Vagina (tissue), 2 donors: ENCODE data around the gene CNTNAP4. TPM values are rescaled to one million over a fixed set of nuclear protein-coding genes. Genes with fewer than 3 reads are reported as not detected.

Experiments
- DNase-seq, 2 donors: peaks; one replicate each; pipeline ENCODE4 v3.0.0-alpha.2; 2017; ENCODE audit errors: extremely low spot score in 2 of 2
- H3K27ac ChIP-seq: fragments of 200-600 bp; sonication (generic); one replicate; pipeline ENCODE4 v1.5.1; 2019
- H3K27me3 ChIP-seq: fragments of 200-600 bp; sonication (generic); one replicate; pipeline ENCODE4 v1.5.1; 2019
- H3K36me3 ChIP-seq, 2 donors: fragments of 200-600 bp; sonication (generic); one replicate each; pipeline ENCODE4 v1.5.1; 2017 to 2019
- H3K4me1 ChIP-seq: fragments of 200-600 bp; sonication (generic); one replicate; pipeline ENCODE4 v1.5.1; 2019
- H3K4me3 ChIP-seq, 2 donors: fragments of 200-600 bp; sonication (generic); 1 replicate in 1 of 2; 2 replicates in 1 of 2; pipeline ENCODE4 v1.5.1; 2016 to 2019
- H3K9me3 ChIP-seq: fragments of 200-600 bp; sonication (generic); one replicate; pipeline ENCODE4 v1.5.1; 2019
- CTCF ChIP-seq, 3 experiments: fragments of 450-650 bp in 2 of 3; fragments of 200-600 bp in 1 of 3; sonication (generic) in 1 of 3; IDR thresholded peaks; one replicate each; pipeline ENCODE4 v1.5.1; 2017 to 2019; ENCODE audit warnings: antibody characterized with exemption in 3 of 3, mild to moderate bottlenecking in 2 of 3, moderate library complexity in 2 of 3
- POLR2A ChIP-seq, 2 donors: fragments of 450-650 bp; IDR thresholded peaks; one replicate each; pipeline ENCODE4 v1.6.1; 2017; ENCODE audit warnings: antibody characterized with exemption in 2 of 2, mild to moderate bottlenecking in 2 of 2, moderate library complexity in 2 of 2
- POLR2AphosphoS5 ChIP-seq, 2 donors: sonication (generic); formaldehyde crosslinking; IDR thresholded peaks; one replicate each; pipeline ENCODE4 v1.9.0; 2017; ENCODE audit warnings: antibody characterized with exemption in 2 of 2, mild to moderate bottlenecking in 2 of 2, low read depth in 1 of 2; ENCODE audit not compliant: insufficient read depth in 1 of 2
- intact Hi-C: fragments of 100-400 bp; cut with DNase I; formaldehyde crosslinking; loops from one replicate; pipeline ENCODE4 v1.15.1; 2023
- total RNA-seq: library from RNA; depleted of rRNA; stranded (reverse); fragments of >200 nt; gene quantifications from one replicate; pipeline ENCODE4 v1.2.3, GENCODE V29; 2016

Gene CNTNAP4
- total RNA-seq, 1 donor from 2014 or later: 1.7 TPM

GRCh38 chr16:76396977-76397376, 119.8 kb downstream of the CNTNAP4 start:
- Histone ChIP-seq H3K27me3 (no peaks in the 10 kb centered on the region), H3K4me1 (no peaks in the 10 kb centered on the region), H3K4me3 (no peak overlapping the region), H3K36me3 (no peaks in the 10 kb centered on the region), H3K27ac (no peak overlapping the region), H3K9me3 (no peaks in the 10 kb centered on the region)
- intact Hi-C loops: no loop called here
- DNase-seq: no peak
- TF ChIP-seq CTCF (IDR thresholded peaks at IDR 0.05) (no peak), POLR2A (IDR thresholded peaks at IDR 0.05) (no peak), POLR2AphosphoS5 (IDR thresholded peaks at IDR 0.05; ENCODE audit: insufficient read depth in 1 of 2, low read depth in 1 of 2) (no peak)

GRCh38 chr16:76409706-76410105, 132.5 kb downstream of the CNTNAP4 start:
- no peak overlapping the region for H3K4me3 ChIP-seq
- intact Hi-C loops: loop anchor here (5.0 kb wide), 1 partner anchor 983 kb away; no protein-coding TSS in a partner anchor
- no peaks in the 10 kb centered on the region for H3K4me1 ChIP-seq
- no peaks in the 10 kb centered on the region for H3K9me3 ChIP-seq
- H3K36me3 ChIP-seq: no peaks in the 10 kb centered on the region
- H3K27me3 ChIP-seq: no peaks in the 10 kb centered on the region
- no peak for TF ChIP-seq CTCF (IDR thresholded peaks at IDR 0.05)
- no peak for TF ChIP-seq POLR2A (IDR thresholded peaks at IDR 0.05)
- TF ChIP-seq POLR2AphosphoS5 (IDR thresholded peaks at IDR 0.05; ENCODE audit: insufficient read depth in 1 of 2, low read depth in 1 of 2): no peak
- no peak overlapping the region for H3K27ac ChIP-seq
- DNase-seq: no peak

- H3K36me3 ChIP-seq: no peaks in the 10 kb centered on the region
- no peak overlapping the region for H3K4me3 ChIP-seq
- H3K27me3 ChIP-seq: no peaks in the 10 kb centered on the region
- intact Hi-C loops: no loop called here
- no peaks in the 10 kb centered on the region for H3K9me3 ChIP-seq
- H3K27ac ChIP-seq: no peak overlapping the region
- H3K4me1 ChIP-seq: no peaks in the 10 kb centered on the region
- TF ChIP-seq POLR2A (IDR thresholded peaks at IDR 0.05): no peak
- no peak for TF ChIP-seq CTCF (IDR thresholded peaks at IDR 0.05)
- no peak for TF ChIP-seq POLR2AphosphoS5 (IDR thresholded peaks at IDR 0.05; ENCODE audit: insufficient read depth in 1 of 2, low read depth in 1 of 2)
- no peak for DNase-seq
Measured at GRCh38 chr16:76421571-76421970, 144.4 kb downstream of the CNTNAP4 start.

GRCh38 chr16:76428858-76429257, 151.7 kb downstream of the CNTNAP4 start:
- no peak for DNase-seq

More at GRCh38 chr16:76428858-76429257, 151.7 kb downstream of the CNTNAP4 start:
- intact Hi-C loops: no loop called here
- no peaks in the 10 kb centered on the region for H3K4me1 ChIP-seq
- no peaks in the 10 kb centered on the region for H3K27me3 ChIP-seq
- H3K36me3 ChIP-seq: no peaks in the 10 kb centered on the region
- H3K27ac ChIP-seq: no peak overlapping the region
- no peak overlapping the region for H3K4me3 ChIP-seq
- no peak for TF ChIP-seq POLR2AphosphoS5 (IDR thresholded peaks at IDR 0.05; ENCODE audit: insufficient read depth in 1 of 2, low read depth in 1 of 2)
- no peak for TF ChIP-seq CTCF (IDR thresholded peaks at IDR 0.05)
- TF ChIP-seq POLR2A (IDR thresholded peaks at IDR 0.05): no peak
- H3K9me3 ChIP-seq: no peaks in the 10 kb centered on the region
